ENCODE data around the gene PAPOLG.
"Not testable (repeated sequence)": the region's sequence is repeated elsewhere in the genome, so short reads cannot be mapped to it uniquely, and the experiment has no call there.

Gene PAPOLG

DNA sequence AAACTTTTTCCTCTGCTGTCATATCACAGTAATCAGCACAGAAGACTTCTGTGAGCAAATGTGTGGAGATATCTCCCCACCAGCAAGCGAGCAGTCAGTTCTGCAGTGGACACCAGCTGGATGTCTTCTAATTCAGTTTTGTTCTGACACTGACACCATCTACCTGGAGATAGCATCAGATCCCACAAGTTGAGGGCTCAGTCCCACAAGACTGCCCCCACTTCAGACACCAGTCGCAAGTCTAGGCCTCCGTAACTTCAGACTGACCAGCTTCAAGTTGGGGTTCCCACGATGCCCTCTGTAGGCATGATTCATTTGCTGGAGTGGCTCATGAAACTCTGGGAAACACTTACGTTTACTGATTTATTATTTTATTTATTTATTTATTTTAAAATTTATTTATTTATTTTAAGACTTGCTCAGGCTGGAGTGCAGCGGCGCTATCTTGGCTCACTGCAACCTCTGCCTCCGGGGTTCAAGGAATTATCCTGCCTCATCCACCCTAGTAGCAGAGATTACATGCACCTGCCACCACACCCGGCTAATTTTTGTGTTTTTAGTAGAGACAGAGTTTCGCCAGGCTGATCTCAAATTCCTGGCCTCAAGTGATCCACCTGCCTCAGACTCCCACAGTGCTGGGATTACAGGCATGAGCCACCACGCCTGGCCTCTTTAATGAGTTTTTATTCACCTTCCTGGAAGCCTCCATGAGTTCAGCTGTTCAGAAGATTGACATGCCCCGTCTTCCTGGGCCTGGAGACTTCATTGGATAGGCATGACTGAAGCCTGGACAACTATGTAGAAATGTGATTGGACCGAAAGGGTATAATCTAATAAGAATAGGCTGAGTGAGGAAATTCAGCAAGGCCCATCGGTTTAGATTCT, 55.7 kb downstream of the PAPOLG start:
- Histone ChIP-seq H3K4me3 (no peak overlapping the region), H3K4me2 (no peak overlapping the region), H3K36me3 (no peaks in the 10 kb centered on the region), H3K9ac (no peak overlapping the region), H4K20me1 (no peaks in the 10 kb centered on the region), H3K4me1 (peaks cover 6 to 13% (median 10%) of the 10 kb centered on the region in 10 experiments), H3K27me3 (no peaks in the 10 kb centered on the region), H3K9me3 (replicated peaks in 1 of 11) (no peaks in the 10 kb centered on the region), H3K27ac (no peak overlapping the region)
- no peak for TF ChIP-seq Cebpa-rat (IDR thresholded peaks at IDR 0.05)

DNA sequence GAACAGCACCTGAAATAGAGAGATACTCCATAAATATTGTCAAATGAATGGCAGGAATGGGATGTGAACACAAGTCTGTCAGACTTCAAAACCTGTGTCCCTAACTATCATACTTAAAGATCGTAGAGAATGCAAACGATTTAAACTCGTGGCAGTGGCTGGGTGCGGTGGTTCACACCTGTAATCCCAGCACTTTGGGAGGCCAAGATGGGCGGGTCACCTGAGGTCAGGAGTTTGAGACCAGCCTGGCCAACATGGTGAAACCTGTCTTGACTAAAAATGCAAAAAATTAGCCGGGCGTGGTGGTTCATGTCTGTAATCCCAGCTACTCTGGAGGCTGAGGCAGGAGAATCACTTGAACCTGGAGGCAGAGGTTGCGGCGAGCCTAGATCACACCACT, 61.1 kb downstream of the PAPOLG start:
- H3K27ac ChIP-seq; H3K4me3 ChIP-seq; H3K27me3 ChIP-seq; H3K9ac ChIP-seq; H3K36me3 ChIP-seq; H4K20me1 ChIP-seq; H3K9me3 ChIP-seq (replicated peaks in 1 of 11): not testable (repeated sequence)
- peaks cover 10 to 41% (median 19%) of the 10 kb centered on the region in 10 experiments for H3K4me1 ChIP-seq
- peak overlapping the region in 1 of 11 experiments; percentile 5; a peak in 1 of 22 replicates for H3K4me2 ChIP-seq

DNA sequence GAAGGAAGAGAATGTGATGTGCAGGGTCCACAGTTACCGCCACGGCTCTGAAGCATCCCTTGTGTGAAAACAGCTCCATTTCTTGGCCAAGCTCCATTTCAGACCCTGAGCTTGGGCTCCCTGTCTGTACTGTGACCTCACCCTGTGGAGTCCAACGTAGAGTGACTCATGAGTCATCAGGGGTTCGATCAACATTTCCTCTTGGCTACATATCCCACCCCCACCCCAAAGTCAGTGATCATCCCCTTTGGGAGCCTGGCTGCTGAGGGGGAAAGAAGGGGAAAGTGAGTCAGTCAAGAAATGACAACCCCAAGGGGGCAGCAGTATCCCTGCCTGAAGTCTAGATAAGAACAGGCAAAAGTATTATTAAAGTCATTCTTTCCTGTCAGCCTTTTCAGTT, 62.2 kb downstream of the PAPOLG start:
- H3K9ac ChIP-seq, result no peak overlapping the region
- H3K27ac ChIP-seq, result 0 out of 22 replicates have a peak overlapping the region, but pooled peaks of 1 of the 11 experiments have one; percentile 17
- no peaks in the 10 kb centered on the region for H4K20me1 ChIP-seq
- H3K4me3 ChIP-seq, result no peak overlapping the region
- H3K27me3 ChIP-seq, result no peaks in the 10 kb centered on the region
- peaks cover 0 to 9% (median 0%) of the 10 kb centered on the region in 11 experiments; a peak in 3 of 22 replicates for H3K9me3 ChIP-seq (replicated peaks in 1 of 11)
- H3K36me3 ChIP-seq, result no peaks in the 10 kb centered on the region
- H3K4me2 ChIP-seq, result peak overlapping the region in 6 of 11 experiments; percentile 16 to 67 (median 45); a peak in 11 of 22 replicates
- H3K4me1 ChIP-seq, result peaks cover 10 to 44% (median 19%) of the 10 kb centered on the region in 10 experiments
- no peak for TF ChIP-seq Cebpa-rat (IDR thresholded peaks at IDR 0.05)

DNA sequence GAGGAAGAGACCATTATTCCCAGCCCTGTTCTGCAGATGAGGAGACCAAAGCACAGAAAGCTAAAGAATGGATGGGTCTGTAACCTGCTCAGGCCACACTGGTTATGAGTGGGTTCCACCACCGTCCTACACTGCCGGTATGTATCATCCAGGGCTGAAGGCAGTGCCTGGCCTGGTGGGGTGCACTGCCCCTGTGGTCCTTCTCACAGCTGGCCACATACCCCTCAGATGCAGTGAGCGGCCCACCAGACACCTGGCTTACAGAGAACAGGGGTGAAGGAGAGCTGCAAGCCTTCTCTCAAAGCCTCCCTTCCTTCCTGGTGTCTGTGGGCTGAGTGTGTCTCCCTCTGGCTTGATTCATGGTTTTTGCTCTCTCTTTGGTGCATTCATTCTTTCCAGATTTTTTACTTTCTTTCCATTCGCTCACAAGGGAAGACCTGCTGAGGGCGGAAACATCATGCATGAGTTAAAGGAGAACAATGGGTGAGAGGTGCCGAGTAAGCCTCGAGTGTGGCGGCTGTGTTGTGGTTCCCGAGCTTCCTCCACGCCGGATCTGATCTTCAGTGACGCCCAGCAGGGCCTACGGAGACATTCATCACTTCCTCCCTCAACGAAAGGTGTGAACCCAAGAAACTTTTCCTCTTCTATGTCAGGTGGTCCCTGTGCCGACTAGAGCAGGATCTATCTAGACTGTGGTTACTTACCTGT, 63.2 kb downstream of the PAPOLG start:
- peak overlapping the region; percentile 37 to 67 (median 46) for H3K4me2 ChIP-seq
- no peaks in the 10 kb centered on the region for H3K36me3 ChIP-seq
- H3K4me3 ChIP-seq, result no peak overlapping the region
- no peaks in the 10 kb centered on the region for H3K27me3 ChIP-seq
- H3K9me3 ChIP-seq (replicated peaks in 1 of 11), result peaks cover 0 to 9% (median 0%) of the 10 kb centered on the region in 11 experiments; a peak in 3 of 22 replicates
- H3K4me1 ChIP-seq, result peaks cover 10 to 44% (median 19%) of the 10 kb centered on the region in 10 experiments
- no peak overlapping the region for H3K9ac ChIP-seq
- H4K20me1 ChIP-seq, result no peaks in the 10 kb centered on the region
- TF ChIP-seq Cebpa-rat (IDR thresholded peaks at IDR 0.05), result no peak
- no peak overlapping the region for H3K27ac ChIP-seq

DNA sequence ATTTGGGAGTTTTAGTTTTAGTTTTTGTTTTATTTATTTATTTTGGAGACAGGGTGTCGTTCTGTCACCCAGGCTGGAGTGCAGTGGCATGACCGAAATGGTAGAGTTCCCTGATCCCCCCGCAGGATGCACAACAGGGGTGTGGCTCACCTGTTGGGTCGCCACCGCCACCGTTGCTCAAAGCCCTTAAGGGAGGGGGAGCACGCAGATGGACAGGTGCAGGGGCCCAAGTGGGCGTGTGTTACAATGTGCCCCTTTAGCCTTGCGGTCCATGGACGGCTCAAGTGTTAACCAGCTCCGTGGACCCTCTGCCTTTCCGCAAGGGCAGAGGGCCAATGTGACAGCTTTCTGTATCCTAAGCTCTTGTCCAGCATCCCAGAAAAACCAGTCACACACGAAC, 63.9 kb downstream of the PAPOLG start:
- no peaks in the 10 kb centered on the region for H3K27me3 ChIP-seq
- H3K4me1 ChIP-seq, result peaks cover 10 to 44% (median 19%) of the 10 kb centered on the region in 10 experiments
- no peaks in the 10 kb centered on the region for H4K20me1 ChIP-seq
- TF ChIP-seq Cebpa-rat (IDR thresholded peaks at IDR 0.05), result no peak
- no peaks in the 10 kb centered on the region for H3K36me3 ChIP-seq
- peaks cover 0 to 9% (median 0%) of the 10 kb centered on the region in 11 experiments; a peak in 3 of 22 replicates for H3K9me3 ChIP-seq (replicated peaks in 1 of 11)
- H3K4me2 ChIP-seq, result peak overlapping the region in 10 of 11 experiments; percentile 37 to 67 (median 48); a peak in 15 of 22 replicates
- H3K9ac ChIP-seq, result no peak overlapping the region
- H3K27ac ChIP-seq, result no peak overlapping the region
- H3K4me3 ChIP-seq, result no peak overlapping the region

DNA sequence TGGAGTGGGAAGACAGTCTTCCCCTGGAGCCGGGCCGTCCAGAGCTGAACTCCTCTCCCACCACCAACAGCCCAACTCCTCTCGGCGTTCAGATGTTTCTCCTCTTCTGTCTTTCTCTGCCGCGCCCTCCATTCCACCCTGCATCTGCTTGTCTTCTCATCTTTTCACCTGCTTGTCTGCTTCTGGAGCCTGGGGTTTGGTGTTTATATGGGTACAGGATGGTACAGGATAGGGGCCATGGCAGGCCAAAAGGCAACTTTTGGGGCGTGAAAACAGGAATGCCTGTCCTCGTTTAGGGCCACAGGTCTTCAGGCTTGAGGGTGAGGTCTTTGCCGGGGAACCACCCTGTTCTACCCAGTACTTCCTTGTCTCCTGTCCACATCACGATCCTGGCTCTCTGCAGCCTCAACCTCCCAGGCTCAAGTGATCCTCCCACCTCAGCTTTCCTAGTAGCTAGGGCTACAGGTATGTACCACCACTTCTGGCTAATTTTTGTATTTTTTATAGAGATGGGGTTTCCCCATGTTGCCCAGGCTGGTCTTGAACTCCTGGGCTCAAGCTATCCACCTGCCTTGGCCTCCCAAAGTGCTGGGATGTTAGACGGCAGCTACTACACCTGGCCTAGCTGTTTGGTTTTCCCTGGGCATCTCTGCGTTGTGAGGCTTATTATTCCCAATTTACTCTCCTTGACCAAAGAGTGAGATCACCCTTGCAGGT, 64.5 kb downstream of the PAPOLG start:
- H3K4me3 ChIP-seq, result no peak overlapping the region
- no peak overlapping the region for H3K27ac ChIP-seq
- H4K20me1 ChIP-seq, result no peaks in the 10 kb centered on the region
- H3K9me3 ChIP-seq (replicated peaks in 1 of 11), result peaks cover 0 to 9% (median 0%) of the 10 kb centered on the region in 11 experiments; a peak in 3 of 22 replicates
- no peak overlapping the region for H3K9ac ChIP-seq
- no peaks in the 10 kb centered on the region for H3K27me3 ChIP-seq
- TF ChIP-seq Cebpa-rat (IDR thresholded peaks at IDR 0.05), result no peak
- no peaks in the 10 kb centered on the region for H3K36me3 ChIP-seq
- H3K4me2 ChIP-seq, result no peak overlapping the region; a peak in 2 of 22 replicates
- peaks cover 10 to 44% (median 19%) of the 10 kb centered on the region in 10 experiments for H3K4me1 ChIP-seq

DNA sequence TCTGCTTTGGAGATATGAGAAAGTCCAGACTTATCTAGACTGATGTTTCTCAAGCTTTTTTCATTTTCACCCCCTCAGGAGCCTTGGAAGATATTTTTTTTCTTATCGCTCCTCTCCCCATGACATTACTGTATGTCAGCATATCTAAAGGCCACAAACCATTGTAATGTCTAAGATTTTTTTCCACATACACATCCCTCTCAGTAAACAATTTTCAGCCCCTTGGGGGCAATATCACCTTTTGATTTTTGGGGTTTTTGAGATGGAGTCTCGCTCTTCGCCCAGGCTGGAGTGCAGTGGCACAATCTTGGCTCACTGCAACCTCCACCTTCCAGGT, 65.0 kb downstream of the PAPOLG start:
- Histone ChIP-seq H3K9ac (no peak overlapping the region), H3K27ac (no peak overlapping the region), H3K36me3 (no peaks in the 10 kb centered on the region), H4K20me1 (no peaks in the 10 kb centered on the region), H3K27me3 (no peaks in the 10 kb centered on the region), H3K4me3 (no peak overlapping the region), H3K4me2 (peak overlapping the region in 1 of 11 experiments; percentile 40; a peak in 1 of 22 replicates), H3K4me1 (peaks cover 10 to 48% (median 19%) of the 10 kb centered on the region in 10 experiments), H3K9me3 (replicated peaks in 1 of 11) (peaks cover 0 to 9% (median 0%) of the 10 kb centered on the region in 11 experiments; a peak in 3 of 22 replicates)
- no peak for TF ChIP-seq Cebpa-rat (IDR thresholded peaks at IDR 0.05)

GRCh38 chr2:60821587-60822302, 65.7 kb downstream of the PAPOLG start:
- H3K27me3 ChIP-seq, result no peaks in the 10 kb centered on the region
- H3K4me2 ChIP-seq, result peak overlapping the region in 2 of 11 experiments; percentile 40 to 47; a peak in 3 of 22 replicates
- no peak for TF ChIP-seq Cebpa-rat (IDR thresholded peaks at IDR 0.05)

More at GRCh38 chr2:60821587-60822302, 65.7 kb downstream of the PAPOLG start:
- Histone ChIP-seq H4K20me1 (no peaks in the 10 kb centered on the region), H3K9ac (no peak overlapping the region), H3K4me3 (no peak overlapping the region), H3K4me1 (peaks cover 10 to 51% (median 19%) of the 10 kb centered on the region in 10 experiments), H3K9me3 (replicated peaks in 1 of 11) (peaks cover 0 to 9% (median 0%) of the 10 kb centered on the region in 11 experiments; a peak in 3 of 22 replicates), H3K36me3 (no peaks in the 10 kb centered on the region), H3K27ac (no peak overlapping the region)

Measured in BLaER1 treated with 17β-estradiol and CSF1 and Interleukin-3, amounts not matched to agents 10 nM and 100 nM (cell line).